ENCODE measurements around the gene LRRC4B. TPM values are rescaled to one million over a fixed set of nuclear protein-coding genes. Genes with fewer than 3 reads are reported as not detected.

LRRC4B gene
- total and polyA plus RNA-seq, 2 of the 4 experiments (the other 2 are of a cell fraction), result 0.03 TPM; not detected in 1

DNA sequence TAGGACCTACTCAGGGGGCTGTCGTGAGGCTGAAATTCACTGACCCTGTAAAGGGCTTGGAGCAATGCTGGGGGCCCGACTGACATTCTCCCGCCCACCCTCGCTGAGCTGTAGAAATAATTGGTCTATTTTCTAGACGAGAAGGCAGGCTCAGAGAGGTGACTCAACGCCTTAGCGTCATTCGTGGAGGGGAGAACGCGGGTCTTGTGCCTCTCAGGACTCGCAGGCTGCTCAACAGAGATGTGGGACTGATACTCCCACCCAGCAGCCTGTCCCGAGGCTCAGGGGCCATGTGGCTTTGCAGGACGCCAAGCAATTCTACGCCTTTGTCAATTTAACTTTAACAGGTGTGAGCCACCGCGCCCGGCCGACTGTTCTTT, 30.9 kb downstream of the LRRC4B start:
- Histone ChIP-seq H3K18ac (ENCODE audit: low read depth, low read length) (no peak overlapping the region), H3K9me3 (ENCODE audit: control insufficient read depth, insufficient read depth, low read length) (peaks cover 8% of the 10 kb centered on the region), H2AK5ac (ENCODE audit: low read depth, low read length) (no peak overlapping the region), H2BK15ac (ENCODE audit: low read depth, low read length) (no peak overlapping the region), H3K9me1 (ENCODE audit: insufficient read depth, low read length) (no peaks in the 10 kb centered on the region), H3K27me3 (ENCODE audit: control insufficient read depth, insufficient read depth, low read length) (no peaks in the 10 kb centered on the region; the same call in 1 of the 2 replicates), H4K20me1 (ENCODE audit: insufficient read depth, low read length) (no peaks in the 10 kb centered on the region), H2BK5ac (ENCODE audit: low read depth, low read length, poor library complexity, severe bottlenecking) (no peak overlapping the region), H3K4me3 (ENCODE audit: insufficient read depth, low read depth, low read length) (no peak overlapping the region), H3K4me1 (ENCODE audit: control insufficient read depth, insufficient read depth, low read length) (no peaks in the 10 kb centered on the region), H3K9ac (ENCODE audit: low read depth, low read length) (no peak overlapping the region), H2AK9ac (replicated peaks; ENCODE audit: low read depth, low read length, poor library complexity) (peak overlapping the region; percentile 65), H3K36me3 (ENCODE audit: control insufficient read depth, insufficient read depth, low read length) (no peaks in the 10 kb centered on the region), H2AFZ (replicated peaks; ENCODE audit: low read length, poor library complexity) (no peak overlapping the region), H4K91ac (ENCODE audit: insufficient read depth, low read depth, low read length) (no peak overlapping the region), H3K14ac (replicated peaks; ENCODE audit: low read depth, low read length) (no peak overlapping the region), H2BK120ac (ENCODE audit: low read depth, low read length) (no peak overlapping the region), H3K56ac (ENCODE audit: extremely low read depth, insufficient read depth, low read length) (no peak overlapping the region), H4K8ac (ENCODE audit: low read depth in 2 of 2, low read length in 2 of 2) (no peak overlapping the region), H4K5ac (ENCODE audit: low read depth, low read length) (no peak overlapping the region), H3K4ac (ENCODE audit: low read depth, low read length) (no peak overlapping the region), H2BK20ac (ENCODE audit: low read depth, low read length) (no peak overlapping the region), H3K4me2 (ENCODE audit: low read depth, low read length) (no peak overlapping the region), H3K79me1 (ENCODE audit: low read depth in 1 of 2, low read length in 2 of 2) (no peaks in the 10 kb centered on the region), H3K27ac (ENCODE audit: insufficient read depth, low read length) (no peak overlapping the region), H3K23ac (ENCODE audit: low read depth, low read length) (no peak overlapping the region)
- no TSS peak for BruUV-seq (replicated peaks)
- intact Hi-C loops (cut with micrococcal nuclease), result loop anchor here (1.0 kb wide), 1 partner anchor 385 kb away; no protein-coding TSS in a partner anchor
- dilution Hi-C loops (cut with HindIII; ENCODE audit: low sequenced_read_pairs, unreplicated experiment), result no loop called here
- in situ Hi-C loops (cut with MboI; ENCODE audit: low sequenced_read_pairs), result loop anchor here (10.0 kb wide), 1 partner anchor 248 kb away; no protein-coding TSS in a partner anchor
- CTCF ChIA-PET, result interaction anchor here (0.6 to 2.5 kb wide), 7 partner anchors 13 to 818 kb away, joined by 3 to 8 read pairs (median 4); no protein-coding TSS in a partner anchor
- no peak for ATAC-seq (ENCODE audit: low read depth)
- POLR2A ChIA-PET (ENCODE audit: unreplicated experiment), result interaction anchor here (0.6 kb wide), 1 partner anchor 10 kb away, joined by 5 read pairs; no protein-coding TSS in a partner anchor
- 91% methylated on average over 10 of the region's 18 CpGs; no CpG with 5 or more reads in 1 of the 2 experiments for WGBS, 2 experiments (ENCODE audit: extremely low coverage in 2 of 2, insufficient read length in 1 of 2)
- no peak for DNase-seq
- TF ChIP-seq, protein P1, sequence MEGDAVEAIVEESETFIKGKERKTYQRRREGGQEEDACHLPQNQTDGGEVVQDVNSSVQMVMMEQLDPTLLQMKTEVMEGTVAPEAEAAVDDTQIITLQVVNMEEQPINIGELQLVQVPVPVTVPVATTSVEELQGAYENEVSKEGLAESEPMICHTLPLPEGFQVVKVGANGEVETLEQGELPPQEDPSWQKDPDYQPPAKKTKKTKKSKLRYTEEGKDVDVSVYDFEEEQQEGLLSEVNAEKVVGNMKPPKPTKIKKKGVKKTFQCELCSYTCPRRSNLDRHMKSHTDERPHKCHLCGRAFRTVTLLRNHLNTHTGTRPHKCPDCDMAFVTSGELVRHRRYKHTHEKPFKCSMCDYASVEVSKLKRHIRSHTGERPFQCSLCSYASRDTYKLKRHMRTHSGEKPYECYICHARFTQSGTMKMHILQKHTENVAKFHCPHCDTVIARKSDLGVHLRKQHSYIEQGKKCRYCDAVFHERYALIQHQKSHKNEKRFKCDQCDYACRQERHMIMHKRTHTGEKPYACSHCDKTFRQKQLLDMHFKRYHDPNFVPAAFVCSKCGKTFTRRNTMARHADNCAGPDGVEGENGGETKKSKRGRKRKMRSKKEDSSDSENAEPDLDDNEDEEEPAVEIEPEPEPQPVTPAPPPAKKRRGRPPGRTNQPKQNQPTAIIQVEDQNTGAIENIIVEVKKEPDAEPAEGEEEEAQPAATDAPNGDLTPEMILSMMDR (conservative IDR thresholded peaks at IDR 0.05; ENCODE audit: low read depth, low read length), result no peak
- no peak for TF ChIP-seq SMC3 (IDR thresholded peaks at IDR 0.05; ENCODE audit: low read depth, low read length)
- no peak for TF ChIP-seq NFE2L2 (IDR thresholded peaks at IDR 0.05; ENCODE audit: low read depth, low read length)

Data from IMR-90 (cell line).